ENCODE measurements around the gene SCRN3. TPM values are rescaled to one million over a fixed set of nuclear protein-coding genes. Genes with fewer than 3 reads are reported as not detected.

SCRN3 gene
- total RNA-seq, 2 experiments from 2014 or later, result 12.9 to 13.7 TPM

DNA sequence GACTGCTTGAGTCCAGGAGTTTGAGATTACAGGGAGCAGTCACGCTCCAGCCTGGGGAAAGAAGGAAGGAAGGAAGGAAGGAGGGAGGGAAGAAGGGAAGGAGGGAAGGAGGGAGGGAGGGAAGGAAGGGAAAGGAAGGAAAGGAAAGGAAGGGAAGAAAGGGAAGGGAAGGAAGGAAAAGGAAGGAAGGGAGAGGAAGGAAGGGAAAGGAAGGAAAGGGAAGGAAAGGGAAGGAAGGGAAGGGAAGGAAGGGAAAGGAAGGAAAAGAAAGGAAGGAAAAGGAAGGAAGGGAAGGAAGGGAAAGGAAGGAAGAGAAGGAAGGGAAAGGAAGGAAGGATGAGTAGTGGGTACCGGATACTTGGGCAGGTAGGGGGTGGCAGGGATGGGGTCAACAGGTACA, 59.0 kb downstream of the SCRN3 start:
- Mint-ChIP-seq H3K27me3 (no peaks in the 10 kb centered on the region), H3K4me1 (ENCODE audit: low read depth) (peaks cover 7% of the 10 kb centered on the region)
- POLR2A ChIA-PET, result no interaction called here

GRCh38 chr2:174461221-174461620, 65.7 kb downstream of the SCRN3 start:
- intact Hi-C loops (cut with micrococcal nuclease), result loop anchor here (5.0 kb wide), 2 partner anchors 86 to 226 kb away; no protein-coding TSS in a partner anchor
- Mint-ChIP-seq H3K36me3 (ENCODE audit: low read depth) (peaks cover 2% of the 10 kb centered on the region), H3K4me1 (ENCODE audit: low read depth) (no peaks in the 10 kb centered on the region), H3K9me3 (no peaks in the 10 kb centered on the region), H3K4me3 (no peak overlapping the region), H3K27me3 (no peaks in the 10 kb centered on the region), H3K27ac (no peak overlapping the region)
- DNase-seq (no peak), ATAC-seq (no peak)
- POLR2A ChIA-PET, result no interaction called here
- no peak for TF ChIP-seq CTCF (IDR thresholded peaks at IDR 0.05)
- CTCF ChIA-PET, result interaction anchor here (0.7 to 5.2 kb wide), 16 partner anchors 11 to 236 kb away, joined by 3 to 136 read pairs (median 18); partner anchors contain the start of gene GPR155

More for the DNA sequence above, 59.0 kb downstream of the SCRN3 start:
- Mint-ChIP-seq H3K36me3 (ENCODE audit: low read depth) (peaks cover 13% of the 10 kb centered on the region), H3K4me3 (no peak overlapping the region), H3K27ac (no peak overlapping the region), H3K9me3 (no peaks in the 10 kb centered on the region)
- intact Hi-C loops (cut with micrococcal nuclease), result no loop called here
- ATAC-seq (no peak), DNase-seq (no peak)
- TF ChIP-seq CTCF (IDR thresholded peaks at IDR 0.05), result no peak
- CTCF ChIA-PET, result interaction anchor here (0.6 kb wide), 1 partner anchor 155 kb away, joined by 3 read pairs; no protein-coding TSS in a partner anchor

DNA sequence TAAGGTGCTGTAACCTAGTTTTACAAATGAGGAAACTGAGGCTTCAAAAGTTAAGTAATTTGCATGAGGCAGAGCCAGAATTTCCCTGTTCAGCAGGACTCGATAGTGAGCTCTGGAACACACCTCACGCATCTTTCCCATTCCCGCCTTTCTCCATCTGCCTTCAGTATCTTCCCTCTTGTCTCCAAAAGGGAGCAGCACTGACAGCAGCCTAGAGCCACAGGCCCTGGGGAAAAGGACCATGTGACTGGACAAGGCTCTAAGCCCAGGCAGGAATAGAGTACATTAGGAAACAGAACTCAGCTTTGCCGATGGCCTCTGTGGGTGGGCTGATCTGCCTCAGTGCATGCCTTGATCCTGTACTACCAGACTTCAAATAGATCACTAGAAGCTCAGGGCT, 69.8 kb downstream of the SCRN3 start:
- no peaks in the 10 kb centered on the region for H3K27me3 Mint-ChIP-seq
- peaks cover 10% of the 10 kb centered on the region for H3K36me3 Mint-ChIP-seq (ENCODE audit: low read depth)
- H3K27ac Mint-ChIP-seq, result no peak overlapping the region
- no peak for TF ChIP-seq CTCF (IDR thresholded peaks at IDR 0.05)
- intact Hi-C loops (cut with micrococcal nuclease), result no loop called here
- no peak overlapping the region for H3K4me3 Mint-ChIP-seq
- ChIA-PET POLR2A (interaction anchor here (0.9 to 1.2 kb wide), 3 partner anchors 12 to 57 kb away, joined by 3 read pairs; no protein-coding TSS in a partner anchor), CTCF (interaction anchor here (1.0 to 1.8 kb wide), 5 partner anchors 19 to 234 kb away, joined by 3 to 5 read pairs (median 4); no protein-coding TSS in a partner anchor)
- no peaks in the 10 kb centered on the region for H3K9me3 Mint-ChIP-seq
- no peak for DNase-seq
- no peak for ATAC-seq
- no peaks in the 10 kb centered on the region for H3K4me1 Mint-ChIP-seq (ENCODE audit: low read depth)

GRCh38 chr2:174473796-174474195, 78.3 kb downstream of the SCRN3 start:
- intact Hi-C loops (cut with micrococcal nuclease), result no loop called here
- Mint-ChIP-seq H3K4me3 (no peak overlapping the region), H3K36me3 (ENCODE audit: low read depth) (peaks cover 8% of the 10 kb centered on the region), H3K27me3 (no peaks in the 10 kb centered on the region), H3K27ac (no peak overlapping the region), H3K9me3 (no peaks in the 10 kb centered on the region), H3K4me1 (ENCODE audit: low read depth) (peaks cover 8% of the 10 kb centered on the region)
- no peak for TF ChIP-seq CTCF (IDR thresholded peaks at IDR 0.05)
- ATAC-seq (no peak), DNase-seq (no peak)
- POLR2A ChIA-PET, result interaction anchor here (1.2 to 1.6 kb wide), 2 partner anchors 13 to 99 kb away, joined by 5 to 6 read pairs; partner anchors contain the start of gene GPR155
- CTCF ChIA-PET, result interaction anchor here (1.2 to 8.6 kb wide), 4 partner anchors 10 to 73 kb away, joined by 3 to 52 read pairs (median 20); partner anchors contain the start of gene GPR155

- intact Hi-C loops (cut with micrococcal nuclease), result no loop called here
- Mint-ChIP-seq H3K27ac (no peak overlapping the region), H3K36me3 (ENCODE audit: low read depth) (peaks cover 15% of the 10 kb centered on the region), H3K27me3 (no peaks in the 10 kb centered on the region), H3K4me1 (ENCODE audit: low read depth) (peaks cover 18% of the 10 kb centered on the region), H3K4me3 (no peak overlapping the region), H3K9me3 (no peaks in the 10 kb centered on the region)
- CTCF ChIA-PET, result interaction anchor here (1.0 to 8.6 kb wide), 4 partner anchors 9 to 69 kb away, joined by 3 to 52 read pairs (median 5); partner anchors contain the start of gene GPR155
- TF ChIP-seq CTCF (IDR thresholded peaks at IDR 0.05), result no peak
- POLR2A ChIA-PET, result interaction anchor here (1.0 to 2.0 kb wide), 2 partner anchors 12 to 78 kb away, joined by 3 to 4 read pairs; no protein-coding TSS in a partner anchor
- ATAC-seq (no peak), DNase-seq (no peak)
Measured at GRCh38 chr2:174477759-174478158, 82.2 kb downstream of the SCRN3 start.

Data from activated CD8-positive, alpha-beta T cell treated with anti-CD3 and anti-CD28 coated beads for 36 hours (primary cell).